Natural killer cell (primary cell): ENCODE measurements around the gene FAM107B. TPM values are rescaled to one million over a fixed set of nuclear protein-coding genes. Genes with fewer than 3 reads are reported as not detected.
A peak's percentile ranks its signal among the peaks of the same experiment; 100 is the strongest.

ENCODE experiments used
- ATAC-seq, 3 donors: fragments of 150-1000 bp in 2 of 3; fragments of 200-7000 bp in 1 of 3; cut with Tn5 transposase; 1 replicate in 1 of 3; 2 replicates in 2 of 3; pipeline ENCODE4 v1.10.0; 2021; ENCODE audit warnings: mild to moderate bottlenecking in 2 of 3, moderate library complexity in 2 of 3
- DNase-seq, 2 donors: peaks; one replicate each; pipeline versions ENCODE4 v3.0.0 to v3.0.0-alpha.2; 2013 to 2021; ENCODE audit warnings: mixed read lengths in 1 of 2
- H3K27ac ChIP-seq: one replicate; pipeline ENCODE4 v1.5.1; 2013; ENCODE audit warnings: mild to moderate bottlenecking, low read length
- H3K27me3 ChIP-seq: one replicate; pipeline ENCODE4 v1.6.1; 2013; ENCODE audit warnings: low read length; ENCODE audit not compliant: control insufficient read depth, insufficient read depth
- H3K36me3 ChIP-seq: one replicate; pipeline ENCODE4 v1.6.1; 2013; ENCODE audit warnings: low read length; ENCODE audit not compliant: control insufficient read depth, insufficient read depth
- H3K4me1 ChIP-seq: one replicate; pipeline ENCODE4 v1.6.1; 2013; ENCODE audit warnings: low read length; ENCODE audit not compliant: control insufficient read depth, insufficient read depth
- H3K4me3 ChIP-seq: one replicate; pipeline ENCODE4 v1.5.1; 2013; ENCODE audit warnings: low read length
- H3K9me3 ChIP-seq: one replicate; pipeline ENCODE4 v1.6.1; 2013; ENCODE audit warnings: low read length; ENCODE audit not compliant: control insufficient read depth, insufficient read depth
- H3K27ac Mint-ChIP-seq, 2 donors: one replicate each; pipeline ENCODE4 v1.8.0; 2022; ENCODE audit warnings: mild to moderate bottlenecking in 2 of 2, mixed read lengths in 2 of 2, moderate library complexity in 1 of 2
- H3K27me3 Mint-ChIP-seq, 2 donors: one replicate each; pipeline ENCODE4 v1.8.0; 2022; ENCODE audit warnings: low read depth in 2 of 2, mixed read lengths in 2 of 2
- H3K36me3 Mint-ChIP-seq: one replicate; pipeline ENCODE4 v1.8.0; 2022; ENCODE audit warnings: mixed read lengths
- H3K4me1 Mint-ChIP-seq, 2 donors: one replicate each; pipeline ENCODE4 v1.8.0; 2022; ENCODE audit warnings: mixed read lengths in 2 of 2
- H3K4me3 Mint-ChIP-seq: one replicate; pipeline ENCODE4 v1.8.0; 2022; ENCODE audit warnings: mild to moderate bottlenecking, moderate library complexity, mixed read lengths
- H3K9me3 Mint-ChIP-seq, 2 donors: one replicate each; pipeline ENCODE4 v1.8.0; 2022; ENCODE audit warnings: mixed read lengths in 2 of 2
- CTCF ChIP-seq: fragments of 200-600 bp; IDR thresholded peaks from one replicate; pipeline ENCODE4 v1.8.0; 2022; ENCODE audit warnings: antibody characterized with exemption
- WGBS: methylation state at CpG from one replicate; pipeline ENCODE4 v1.1.7; 2013; ENCODE audit warnings: missing lambda C conversion rate; ENCODE audit not compliant: insufficient coverage; 5-methylcytosine and 5-hydroxymethylcytosine counted together
- intact Hi-C: fragments of 100-400 bp; cut with micrococcal nuclease; formaldehyde crosslinking; loops from one replicate; pipeline ENCODE4 v1.14.2; 2022
- total RNA-seq, 4 donors: library from RNA; stranded (reverse); fragments of 120-200 nt in 1 of 4; gene quantifications; one replicate each; pipeline versions ENCODE4 v1.2.3 to v1.2.4, GENCODE V29; 2013 to 2022

The FAM107B gene
- total RNA-seq, 3 donors from 2014 or later (not counting 1 experiment from before 2014, with no cell fraction given): 165 to 226 (median 224) TPM

DNA sequence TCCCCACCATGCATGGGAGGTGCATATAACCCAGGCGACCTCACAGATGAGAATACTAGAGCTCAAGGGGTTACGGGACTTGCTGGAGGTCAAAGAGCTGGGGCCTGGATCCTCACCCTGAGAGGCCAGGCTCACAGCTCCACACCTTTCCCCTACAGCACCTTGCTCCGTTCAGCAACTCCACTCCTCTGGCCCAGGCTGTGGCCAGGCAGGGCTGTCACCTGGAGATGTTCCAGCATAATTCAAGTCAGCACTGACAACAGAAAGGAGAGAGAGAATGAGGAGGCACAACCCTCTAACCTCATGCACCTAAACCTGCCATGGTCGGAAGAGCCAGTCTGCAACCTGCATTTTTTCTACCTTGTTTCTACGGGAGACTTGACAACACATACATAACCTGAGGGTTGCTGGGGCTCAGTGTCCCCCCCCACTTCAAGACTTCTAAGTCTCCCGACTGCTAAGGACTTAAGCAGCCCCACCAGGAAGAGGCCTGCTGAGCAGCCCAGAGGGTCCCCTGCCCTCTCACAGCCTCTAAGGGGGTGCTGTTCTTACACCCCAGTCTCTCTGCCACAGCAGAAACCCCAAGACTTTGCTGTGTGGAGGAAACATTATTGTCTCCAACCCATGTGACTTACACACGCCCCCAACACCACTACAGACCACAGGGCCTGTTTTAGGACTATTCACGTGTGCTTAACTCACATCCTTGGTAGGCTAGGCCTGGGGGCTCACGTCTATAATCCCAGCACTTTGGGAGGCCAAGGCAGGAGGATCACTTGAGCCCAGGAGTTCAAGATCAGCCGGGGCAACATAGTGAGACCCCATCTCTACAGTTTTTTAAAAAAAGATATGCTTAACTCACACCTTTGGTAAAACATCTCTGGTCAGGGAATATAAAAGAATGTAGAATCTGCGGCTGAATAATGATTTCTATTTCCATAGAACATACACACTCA, 175.6 kb downstream of the FAM107B start:
- no peak overlapping the region for H3K4me3 ChIP-seq
- peaks cover 64 to 73% of the 10 kb centered on the region in 2 donors for H3K4me1 Mint-ChIP-seq
- intact Hi-C loops: no loop called here
- peaks cover 6% of the 10 kb centered on the region for H3K36me3 Mint-ChIP-seq
- no peaks in the 10 kb centered on the region for H3K9me3 ChIP-seq
- TF ChIP-seq CTCF: no peak
- no peaks in the 10 kb centered on the region for H3K27me3 Mint-ChIP-seq
- H3K27ac Mint-ChIP-seq: peak overlapping the region; percentile 72 to 76
- no peaks in the 10 kb centered on the region for H3K27me3 ChIP-seq
- no peak overlapping the region for H3K27ac ChIP-seq
- peaks cover 35% of the 10 kb centered on the region for H3K4me1 ChIP-seq
- ATAC-seq (peak; percentile 2 to 30 (median 26)), DNase-seq (peak in 1 of 2 donors; percentile 57)
- H3K9me3 Mint-ChIP-seq: no peaks in the 10 kb centered on the region
- H3K36me3 ChIP-seq: peaks cover 30% of the 10 kb centered on the region
- WGBS: 76% methylated on average over 11 of the region's 11 CpGs
- H3K4me3 Mint-ChIP-seq: no peak overlapping the region

- Histone ChIP-seq H3K27me3 (no peaks in the 10 kb centered on the region), H3K4me1 (peaks cover 23% of the 10 kb centered on the region), H3K9me3 (no peaks in the 10 kb centered on the region), H3K27ac (no peak overlapping the region), H3K4me3 (no peak overlapping the region), H3K36me3 (peaks cover 31% of the 10 kb centered on the region)
- H3K36me3 Mint-ChIP-seq: peaks cover 6% of the 10 kb centered on the region
- DNase-seq: no peak
- H3K27ac Mint-ChIP-seq: peak overlapping the region; percentile 73 to 74
- TF ChIP-seq CTCF: no peak
- peaks cover 43 to 47% of the 10 kb centered on the region in 2 donors for H3K4me1 Mint-ChIP-seq
- ATAC-seq: no peak
- no peaks in the 10 kb centered on the region for H3K27me3 Mint-ChIP-seq
- intact Hi-C loops: no loop called here
- WGBS: 89% methylated on average over 10 of the region's 11 CpGs
- no peaks in the 10 kb centered on the region for H3K9me3 Mint-ChIP-seq
- H3K4me3 Mint-ChIP-seq: peak overlapping the region; percentile 41
Observed at GRCh38 chr10:14595526-14596182, 179.0 kb downstream of the FAM107B start.

- intact Hi-C loops: no loop called here
- peaks cover 41 to 48% of the 10 kb centered on the region in 2 donors for H3K4me1 Mint-ChIP-seq
- 93% methylated on average over 6 of the region's 8 CpGs for WGBS
- Histone ChIP-seq H3K27ac (no peak overlapping the region), H3K27me3 (no peaks in the 10 kb centered on the region), H3K36me3 (peaks cover 31% of the 10 kb centered on the region), H3K4me3 (no peak overlapping the region), H3K4me1 (peaks cover 18% of the 10 kb centered on the region), H3K9me3 (no peaks in the 10 kb centered on the region)
- H3K27ac Mint-ChIP-seq: peak overlapping the region; percentile 73 to 74
- no peak overlapping the region for H3K4me3 Mint-ChIP-seq
- H3K9me3 Mint-ChIP-seq: no peaks in the 10 kb centered on the region
- ATAC-seq (no peak), DNase-seq (no peak)
- no peak for TF ChIP-seq CTCF
- H3K36me3 Mint-ChIP-seq: peaks cover 6% of the 10 kb centered on the region
- H3K27me3 Mint-ChIP-seq: no peaks in the 10 kb centered on the region
Observed at GRCh38 chr10:14594878-14595525, 179.7 kb downstream of the FAM107B start.
